HepG2 (cell line): ENCODE results near the gene CPNE4. TPM values are rescaled to one million over a fixed set of nuclear protein-coding genes. Genes with fewer than 3 reads are reported as not detected.

Experiments used
- ATAC-seq: fragments of 200-7000 bp; cut with Tn5 transposase; 3 replicates; pipeline ENCODE4 v1.9.1; 2020; ENCODE audit warnings: mild to moderate bottlenecking, moderate library complexity
- BruUV-seq: library from RNA; stranded (reverse); fragments of 400-500 nt; replicated peaks from 2 replicates; lab custom pipeline; 2021; lab: Mats Ljungman, UMichigan
- CTCF ChIA-PET: fragments of 300-600 bp; formaldehyde crosslinking; extraction: SDS; loops from one replicate; lab custom pipeline; 2021; ENCODE audit warnings: low total read pairs, inconsistent platforms, low intra/inter-chr PET ratio; lab: Yijun Ruan, JAX
- POLR2A ChIA-PET: fragments of 350-600 bp; sonication (Branson Sonifier 250); formaldehyde crosslinking; loops from one replicate; lab custom pipeline; 2020; ENCODE audit warnings: antibody characterized with exemption, inconsistent platforms; lab: Yijun Ruan, JAX
- DNase-seq: peaks from one replicate; pipeline ENCODE4 v3.0.0-alpha.2; 2015; ENCODE audit warnings: low spot score
- FAIRE-seq: peaks from 3 replicates; lab custom pipeline; 2011; peaks lifted over from hg19 to GRCh38; lab: Jason Lieb, UNC
- H2AFZ ChIP-seq: one replicate; pipeline ENCODE4 v1.6.1; 2011; ENCODE audit warnings: low read length, inconsistent platforms
- H3K27ac ChIP-seq: fragments of 300-600 bp; 3 replicates; pipeline ENCODE4 v1.8.0; 2011; ENCODE audit warnings: mixed run types, mild to moderate bottlenecking, mixed read lengths, low read length, inconsistent platforms; ENCODE audit not compliant: insufficient read depth; ENCODE audit errors: extremely low read length
- H3K27me3 ChIP-seq, 2 experiments: fragments of 200-600 bp in 1 of 2; 2 replicates in 1 of 2; 3 replicates in 1 of 2; pipeline versions ENCODE4 v1.6.0 to v1.8.0; 2011; ENCODE audit warnings: low read length in 2 of 2, mild to moderate bottlenecking in 2 of 2, moderate library complexity in 2 of 2, inconsistent platforms in 1 of 2; ENCODE audit not compliant: insufficient read depth in 2 of 2, control insufficient read depth in 1 of 2
- H3K36me3 ChIP-seq, 2 experiments: fragments of 200-600 bp in 1 of 2; replicated peaks in 1 of 2; 2 replicates in 1 of 2; 3 replicates in 1 of 2; pipeline versions ENCODE4 v1.5.1 to v1.8.0; 2011; ENCODE audit warnings: low read length in 2 of 2, inconsistent platforms in 1 of 2; ENCODE audit not compliant: insufficient read depth in 2 of 2, control insufficient read depth in 1 of 2
- H3K4me1 ChIP-seq: 2 replicates; pipeline ENCODE4 v1.5.1; 2012; ENCODE audit warnings: low read length, inconsistent platforms; ENCODE audit not compliant: insufficient read depth
- H3K4me2 ChIP-seq: 2 replicates; pipeline ENCODE4 v1.6.0; 2011; ENCODE audit warnings: low read depth, low read length, inconsistent platforms
- H3K4me3 ChIP-seq, 3 experiments: fragments of 200-600 bp in 1 of 3; sonication (generic), shearing (Covaris generic) in 1 of 3; replicated peaks in 1 of 3; 2 replicates each; pipeline ENCODE4 v1.5.1; 2011 to 2016; ENCODE audit warnings: low read length in 3 of 3, inconsistent platforms in 2 of 3, low read depth in 2 of 3, mild to moderate bottlenecking in 2 of 3, control low read depth in 1 of 3, mixed read lengths in 1 of 3; ENCODE audit not compliant: insufficient read depth in 1 of 3
- H3K79me2 ChIP-seq: one replicate; pipeline ENCODE4 v1.6.1; 2011; ENCODE audit warnings: low read length, inconsistent platforms; ENCODE audit not compliant: insufficient read depth
- H3K9ac ChIP-seq: 2 replicates; pipeline ENCODE4 v1.6.0; 2011; ENCODE audit warnings: mild to moderate bottlenecking, low read depth, low read length, inconsistent platforms; ENCODE audit not compliant: insufficient read depth
- H3K9me3 ChIP-seq: 2 replicates; pipeline ENCODE4 v1.5.1; 2012; ENCODE audit warnings: mild to moderate bottlenecking, low read length
- H4K20me1 ChIP-seq: 2 replicates; pipeline ENCODE4 v1.6.0; 2011; ENCODE audit warnings: inconsistent platforms, mild to moderate bottlenecking, low read length, moderate library complexity; ENCODE audit not compliant: insufficient read depth
- AKAP8 ChIP-seq: sonication (generic); formaldehyde crosslinking; IDR thresholded peaks from 2 replicates; pipeline ENCODE4 v1.5.1; 2020; ENCODE audit warnings: mild to moderate bottlenecking, missing genetic modification reagents
- E2F2 ChIP-seq: sonication (generic); formaldehyde crosslinking; IDR thresholded peaks from 2 replicates; pipeline ENCODE4 v1.4.0; 2020; ENCODE audit warnings: missing genetic modification reagents, borderline replicate concordance
- ELF1 ChIP-seq: sonication (generic); formaldehyde crosslinking; IDR thresholded peaks from 2 replicates; pipeline ENCODE4 v1.4.0; 2020; ENCODE audit warnings: missing genetic modification reagents
- MAFK ChIP-seq, 2 experiments: IDR thresholded peaks in 1 of 2; conservative IDR thresholded peaks in 1 of 2; 2 replicates each; pipeline ENCODE4 v1.6.1; 2011; ENCODE audit warnings: improper control_type of control experiment in 2 of 2, low read length in 2 of 2
- PAWR ChIP-seq: sonication (generic); formaldehyde crosslinking; IDR thresholded peaks from 2 replicates; pipeline ENCODE4 v1.4.0; 2020; ENCODE audit warnings: missing genetic modification reagents, mild to moderate bottlenecking, borderline replicate concordance
- PHF20 ChIP-seq: sonication (generic); formaldehyde crosslinking; IDR thresholded peaks from 2 replicates; pipeline ENCODE4 v1.5.0; 2020; ENCODE audit warnings: mild to moderate bottlenecking, missing genetic modification reagents
- RELA ChIP-seq: sonication (generic); formaldehyde crosslinking; IDR thresholded peaks from 2 replicates; pipeline ENCODE4 v1.4.0; 2020; ENCODE audit warnings: missing genetic modification reagents
- REXO4 ChIP-seq: sonication (generic); formaldehyde crosslinking; IDR thresholded peaks from 2 replicates; pipeline ENCODE4 v1.8.0; 2022; ENCODE audit warnings: missing genetic modification reagents, mild to moderate bottlenecking, borderline replicate concordance
- TEF ChIP-seq: sonication (generic); formaldehyde crosslinking; IDR thresholded peaks from 2 replicates; pipeline ENCODE4 v1.5.0; 2020; ENCODE audit warnings: missing genetic modification reagents
- TGIF2 ChIP-seq: IDR thresholded peaks from 2 replicates; pipeline ENCODE4 v1.6.1; 2016; ENCODE audit warnings: control low read depth, missing compliant biosample characterization
- ZMAT5 ChIP-seq: sonication (generic); formaldehyde crosslinking; IDR thresholded peaks from 2 replicates; pipeline ENCODE4 v1.5.0; 2020; ENCODE audit warnings: mild to moderate bottlenecking, low read depth, missing genetic modification reagents, borderline replicate concordance
- ZNF256 ChIP-seq: sonication (generic); formaldehyde crosslinking; conservative IDR thresholded peaks from 2 replicates; pipeline ENCODE4 v1.4.0; 2020; ENCODE audit warnings: missing genetic modification reagents
- ZNF276 ChIP-seq: sonication (generic); formaldehyde crosslinking; IDR thresholded peaks from 2 replicates; pipeline ENCODE4 v1.4.0; 2020; ENCODE audit warnings: mild to moderate bottlenecking, low read depth, missing genetic modification reagents
- ZNF296 ChIP-seq: sonication (generic); formaldehyde crosslinking; conservative IDR thresholded peaks from 2 replicates; pipeline ENCODE4 v1.5.0; 2020; ENCODE audit warnings: mild to moderate bottlenecking, missing genetic modification reagents
- ZNF660 ChIP-seq: sonication (generic); formaldehyde crosslinking; IDR thresholded peaks from 2 replicates; pipeline ENCODE4 v1.5.1; 2020; ENCODE audit warnings: mild to moderate bottlenecking, low read depth, missing genetic modification reagents, borderline replicate concordance
- WGBS: methylation state at CpG from one replicate; pipeline ENCODE4 v1.1.6; 2017; ENCODE audit warnings: low lambda C conversion rate; 5-methylcytosine and 5-hydroxymethylcytosine counted together
- in situ Hi-C: cut with HindIII; loops from 2 replicates; pipeline ENCODE4 v1.10.0; 2017; ENCODE audit warnings: low pct_unique_long_range_greater_than_20kb; ENCODE audit not compliant: extremely low pct_ligation_motif_present
- intact Hi-C: fragments of 100-400 bp; cut with micrococcal nuclease; formaldehyde crosslinking; loops from one replicate; pipeline ENCODE4 v1.10.0; 2022; ENCODE audit not compliant: unreplicated experiment
- polyA plus RNA-seq, 8 experiments: library from polyadenylated mRNA; depleted of rRNA in 3 of 8; stranded (reverse) in 7 of 8; unstranded in 1 of 8; fragments of >200 nt; fragmentation: Illumina TruSeq in 4 of 8; extraction: Trizol in 4 of 8; gene quantifications; 2 replicates each; pipeline versions ENCODE4 v1.2.1 to v1.2.3, GENCODE V29; 2011 to 2016; ENCODE audit warnings: low read depth in 4 of 8, missing spikeins in 1 of 8, mixed read lengths in 1 of 8; ENCODE audit not compliant: insufficient read depth in 1 of 8
- total RNA-seq, 5 experiments: library from RNA; depleted of rRNA; stranded (reverse); fragments of >200 nt; fragmentation: Illumina TruSeq; extraction: Trizol; gene quantifications; 2 replicates each; pipeline ENCODE4 v1.2.3, GENCODE V29; 2016; ENCODE audit warnings: low read depth in 1 of 5

Gene CPNE4
- total and polyA plus RNA-seq, 2 of the 13 experiments (the other 11 are each of a cell fraction or from before 2014, with no cell fraction given), result not detected

- no peak for DNase-seq
- 49% methylated on average over 2 of the region's 2 CpGs for WGBS
- FAIRE-seq, result no peak
- Histone ChIP-seq H3K79me2 (no peaks in the 10 kb centered on the region), H4K20me1 (no peaks in the 10 kb centered on the region), H3K36me3 (no peaks in the 10 kb centered on the region), H3K4me2 (no peak overlapping the region), H3K9ac (no peak overlapping the region), H3K9me3 (no peaks in the 10 kb centered on the region), H3K27ac (no peak overlapping the region), H2AFZ (no peak overlapping the region)
- CTCF ChIA-PET, result no interaction called here
- in situ Hi-C loops, result loop anchor here (25.0 kb wide), 1 partner anchor 965 kb away; the partner anchor contains the start of genes ASTE1 and NEK11
- no TSS peak for BruUV-seq
- no peak for TF ChIP-seq ELF1 (CRISPR knock-in tag)
- 0 out of 4 replicates have a peak, but pooled peaks of 1 of the 2 experiments have one; percentile 3 for TF ChIP-seq MAFK (conservative IDR thresholded peaks at IDR 0.05 in 1 of 2, IDR thresholded peaks at IDR 0.05 in 1 of 2; ENCODE audit: low read length in 2 of 2)
- TF ChIP-seq AKAP8 (CRISPR knock-in tag), result no peak
- no peak for TF ChIP-seq ZNF256 (CRISPR knock-in tag)
- TF ChIP-seq, all 625 proteins: peak for 1
- Histone ChIP-seq H3K27me3 (no peaks in the 10 kb centered on the region), H3K4me1 (no peaks in the 10 kb centered on the region), H3K4me3 (no peak overlapping the region)
- intact Hi-C loops, result no loop called here
- no peak for ATAC-seq
- POLR2A ChIA-PET, result no interaction called here
These were observed 32.8 kb downstream of the CPNE4 start for GRCh38 chr3:132001999-132002398.

GRCh38 chr3:132001036-132001435 lies 33.8 kb downstream of the CPNE4 start:
- H4K20me1 ChIP-seq, result no peaks in the 10 kb centered on the region
- DNase-seq (no peak), ATAC-seq (no peak), FAIRE-seq (no peak)
- H3K4me2 ChIP-seq, result no peak overlapping the region
- in situ Hi-C loops (loop anchor here (25.0 kb wide), 1 partner anchor 964 kb away; the partner anchor contains the start of genes ASTE1 and NEK11), intact Hi-C loops (no loop called here)
- no peaks in the 10 kb centered on the region for H3K9me3 ChIP-seq
- WGBS, result 4% methylated on average over 1 of the region's 1 CpG
- no peaks in the 10 kb centered on the region for H3K36me3 ChIP-seq
- H2AFZ ChIP-seq, result no peak overlapping the region
- ChIA-PET POLR2A (no interaction called here), CTCF (no interaction called here)
- no peaks in the 10 kb centered on the region for H3K4me1 ChIP-seq
- no peak overlapping the region for H3K9ac ChIP-seq
- no peaks in the 10 kb centered on the region for H3K27me3 ChIP-seq
- H3K27ac ChIP-seq, result no peak overlapping the region
- H3K79me2 ChIP-seq, result no peaks in the 10 kb centered on the region
- no peak overlapping the region for H3K4me3 ChIP-seq
- no TSS peak for BruUV-seq
- TF ChIP-seq E2F2 (CRISPR knock-in tag), result no peak
- no peak for TF ChIP-seq PAWR (CRISPR knock-in tag)
- TF ChIP-seq TEF, result no peak
- TF ChIP-seq ZMAT5 (CRISPR knock-in tag), result no peak
- TF ChIP-seq RELA (CRISPR knock-in tag), result no peak
- no peak for TF ChIP-seq ZNF660 (CRISPR knock-in tag)
- TF ChIP-seq ZNF276, result no peak
- no peak for TF ChIP-seq PHF20 (CRISPR knock-in tag)
- TF ChIP-seq ZNF296, result no peak
- no peak for TF ChIP-seq REXO4 (CRISPR knock-in tag)
- TF ChIP-seq TGIF2 (CRISPR knock-in tag), result no peak
